ENCODE data around the gene GLYAT.

Gene GLYAT

DNA sequence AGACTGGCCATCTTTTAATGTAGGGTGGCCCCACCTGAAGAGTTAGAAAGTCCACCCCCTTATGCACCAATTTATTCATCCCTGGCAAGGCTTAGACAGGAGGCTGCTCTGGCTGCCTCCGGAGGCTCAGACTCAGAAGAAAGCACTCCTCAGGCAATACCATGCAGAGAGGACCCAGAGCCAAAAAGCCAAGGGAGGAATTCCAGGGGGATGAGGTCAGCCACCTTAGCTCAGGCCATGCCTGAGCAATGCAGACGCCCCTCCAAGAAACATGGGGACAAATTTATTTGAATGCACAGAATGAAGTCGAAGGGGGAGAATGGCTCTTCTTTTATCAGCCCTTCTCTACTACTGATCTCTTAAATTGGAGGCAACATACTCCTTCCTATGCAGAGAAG is 39.7 kb upstream of the GLYAT start:
- Histone ChIP-seq H3K36me3 (ENCODE audit: low read depth) (no peaks in the 10 kb centered on the region), H3K27me3 (ENCODE audit: insufficient read depth, poor library complexity, severe bottlenecking) (no peaks in the 10 kb centered on the region), H3K9me3 (ENCODE audit: severe bottlenecking) (no peaks in the 10 kb centered on the region), H3K4me3 (ENCODE audit: severe bottlenecking) (no peak overlapping the region), H3K27ac (ENCODE audit: poor library complexity, severe bottlenecking) (no peak overlapping the region), H3K4me1 (ENCODE audit: insufficient read depth, poor library complexity, severe bottlenecking) (peaks cover 4% of the 10 kb centered on the region)
- no peak for ATAC-seq (ENCODE audit: low read depth)
- TF ChIP-seq, protein P1, sequence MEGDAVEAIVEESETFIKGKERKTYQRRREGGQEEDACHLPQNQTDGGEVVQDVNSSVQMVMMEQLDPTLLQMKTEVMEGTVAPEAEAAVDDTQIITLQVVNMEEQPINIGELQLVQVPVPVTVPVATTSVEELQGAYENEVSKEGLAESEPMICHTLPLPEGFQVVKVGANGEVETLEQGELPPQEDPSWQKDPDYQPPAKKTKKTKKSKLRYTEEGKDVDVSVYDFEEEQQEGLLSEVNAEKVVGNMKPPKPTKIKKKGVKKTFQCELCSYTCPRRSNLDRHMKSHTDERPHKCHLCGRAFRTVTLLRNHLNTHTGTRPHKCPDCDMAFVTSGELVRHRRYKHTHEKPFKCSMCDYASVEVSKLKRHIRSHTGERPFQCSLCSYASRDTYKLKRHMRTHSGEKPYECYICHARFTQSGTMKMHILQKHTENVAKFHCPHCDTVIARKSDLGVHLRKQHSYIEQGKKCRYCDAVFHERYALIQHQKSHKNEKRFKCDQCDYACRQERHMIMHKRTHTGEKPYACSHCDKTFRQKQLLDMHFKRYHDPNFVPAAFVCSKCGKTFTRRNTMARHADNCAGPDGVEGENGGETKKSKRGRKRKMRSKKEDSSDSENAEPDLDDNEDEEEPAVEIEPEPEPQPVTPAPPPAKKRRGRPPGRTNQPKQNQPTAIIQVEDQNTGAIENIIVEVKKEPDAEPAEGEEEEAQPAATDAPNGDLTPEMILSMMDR (IDR thresholded peaks at IDR 0.05; ENCODE audit: poor library complexity, severe bottlenecking): no peak
- DNase-seq (ENCODE audit: low spot score): no peak

GRCh38 chr11:58770627-58771457 is 39.1 kb upstream of the GLYAT start:
- Histone ChIP-seq H3K27me3 (ENCODE audit: insufficient read depth, poor library complexity, severe bottlenecking) (no peaks in the 10 kb centered on the region), H3K36me3 (ENCODE audit: low read depth) (no peaks in the 10 kb centered on the region), H3K9me3 (ENCODE audit: severe bottlenecking) (no peaks in the 10 kb centered on the region), H3K27ac (ENCODE audit: poor library complexity, severe bottlenecking) (no peak overlapping the region), H3K4me3 (ENCODE audit: severe bottlenecking) (no peak overlapping the region), H3K4me1 (ENCODE audit: insufficient read depth, poor library complexity, severe bottlenecking) (peaks cover 4% of the 10 kb centered on the region)
- ATAC-seq (ENCODE audit: low read depth): peak; percentile 91
- TF ChIP-seq, protein P1 (IDR thresholded peaks at IDR 0.05; ENCODE audit: poor library complexity, severe bottlenecking): no peak
- peak; percentile 72 for DNase-seq (ENCODE audit: low spot score)

DNA sequence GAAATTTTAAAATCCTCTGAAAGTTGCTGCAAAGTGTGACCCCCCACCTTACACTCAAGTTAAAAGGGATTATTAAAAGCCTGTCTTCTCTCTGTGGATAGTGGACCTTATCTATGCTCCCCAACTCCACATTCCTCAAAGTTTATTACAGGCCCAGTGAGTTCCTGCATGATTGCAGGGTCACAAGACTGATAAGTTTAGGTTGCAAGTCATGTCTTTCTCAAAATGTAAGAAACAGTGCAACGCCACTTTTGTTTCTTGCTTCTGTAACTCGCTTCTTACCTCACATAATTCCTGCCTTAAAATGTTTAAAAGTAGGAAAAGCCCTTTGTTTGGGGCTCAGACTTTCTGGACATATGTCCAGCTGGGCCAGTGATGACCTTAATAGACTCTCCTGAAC is 38.4 kb upstream of the GLYAT start:
- ATAC-seq (ENCODE audit: low read depth): no peak
- Histone ChIP-seq H3K36me3 (ENCODE audit: low read depth) (no peaks in the 10 kb centered on the region), H3K9me3 (ENCODE audit: severe bottlenecking) (no peaks in the 10 kb centered on the region), H3K27ac (ENCODE audit: poor library complexity, severe bottlenecking) (no peak overlapping the region), H3K4me3 (ENCODE audit: severe bottlenecking) (no peak overlapping the region), H3K27me3 (ENCODE audit: insufficient read depth, poor library complexity, severe bottlenecking) (no peaks in the 10 kb centered on the region), H3K4me1 (ENCODE audit: insufficient read depth, poor library complexity, severe bottlenecking) (peaks cover 4% of the 10 kb centered on the region)
- DNase-seq (ENCODE audit: low spot score): no peak
- TF ChIP-seq, protein P1 (IDR thresholded peaks at IDR 0.05; ENCODE audit: poor library complexity, severe bottlenecking): no peak

DNA sequence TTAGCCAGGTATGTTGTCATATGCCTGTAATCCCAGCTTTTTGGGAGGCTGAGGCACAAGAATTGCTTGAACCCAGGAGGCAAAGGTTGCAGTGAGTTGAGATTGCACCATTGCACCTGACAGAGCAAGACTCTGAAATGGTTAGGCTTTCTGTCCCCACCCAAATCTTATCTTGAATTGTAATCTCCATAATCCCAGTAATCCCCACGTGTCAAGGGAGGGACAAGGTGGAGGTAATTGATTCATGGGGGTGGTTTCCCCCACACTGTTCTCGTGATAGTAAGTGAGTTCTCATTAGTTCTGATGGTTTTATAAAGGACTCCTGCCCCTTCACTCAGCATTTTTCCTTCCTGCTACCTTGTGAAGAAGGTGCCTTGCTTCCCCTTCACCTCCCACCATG is 37.6 kb upstream of the GLYAT start:
- Histone ChIP-seq H3K27ac (ENCODE audit: poor library complexity, severe bottlenecking) (no peak overlapping the region), H3K4me1 (ENCODE audit: insufficient read depth, poor library complexity, severe bottlenecking) (peaks cover 4% of the 10 kb centered on the region), H3K36me3 (ENCODE audit: low read depth) (no peaks in the 10 kb centered on the region), H3K9me3 (ENCODE audit: severe bottlenecking) (no peaks in the 10 kb centered on the region), H3K4me3 (ENCODE audit: severe bottlenecking) (no peak overlapping the region), H3K27me3 (ENCODE audit: insufficient read depth, poor library complexity, severe bottlenecking) (no peaks in the 10 kb centered on the region)
- DNase-seq (ENCODE audit: low spot score) (no peak), ATAC-seq (ENCODE audit: low read depth) (no peak)
- TF ChIP-seq, protein P1 (IDR thresholded peaks at IDR 0.05; ENCODE audit: poor library complexity, severe bottlenecking): no peak

DNA sequence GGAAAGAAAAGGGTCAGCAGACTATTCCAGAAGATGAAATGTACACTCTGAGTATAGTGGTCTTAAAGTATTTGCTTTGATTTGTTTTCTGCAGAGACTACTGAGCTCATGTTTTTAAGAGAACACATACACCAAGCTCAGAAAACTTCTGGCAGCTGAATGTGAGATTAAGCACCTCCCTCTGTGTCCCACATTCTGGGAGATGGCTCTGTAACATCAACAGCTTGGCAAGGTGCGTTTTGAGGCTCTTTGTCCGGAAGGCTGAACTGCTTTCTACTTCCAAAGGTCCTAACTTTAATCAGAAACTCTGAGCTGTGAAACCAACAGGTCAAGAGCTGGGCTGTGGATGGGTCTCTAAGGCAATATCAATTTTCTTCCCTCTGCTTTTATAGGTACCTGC is 36.4 kb upstream of the GLYAT start:
- Histone ChIP-seq H3K27me3 (ENCODE audit: insufficient read depth, poor library complexity, severe bottlenecking) (no peaks in the 10 kb centered on the region), H3K36me3 (ENCODE audit: low read depth) (no peaks in the 10 kb centered on the region), H3K4me3 (ENCODE audit: severe bottlenecking) (no peak overlapping the region), H3K4me1 (ENCODE audit: insufficient read depth, poor library complexity, severe bottlenecking) (peaks cover 4% of the 10 kb centered on the region), H3K9me3 (ENCODE audit: severe bottlenecking) (no peaks in the 10 kb centered on the region), H3K27ac (ENCODE audit: poor library complexity, severe bottlenecking) (no peak overlapping the region)
- ATAC-seq (ENCODE audit: low read depth): no peak
- no peak for DNase-seq (ENCODE audit: low spot score)
- TF ChIP-seq, protein P1 (IDR thresholded peaks at IDR 0.05; ENCODE audit: poor library complexity, severe bottlenecking): no peak

Measured in RWPE2 (cell line).